HCT116 (cell line): ENCODE data around the gene SLC25A43. TPM values are rescaled to one million over a fixed set of nuclear protein-coding genes. Genes with fewer than 3 reads are reported as not detected.

Experiments
- ATAC-seq: fragments of 200-7000 bp; cut with Tn5 transposase; 2 replicates; pipeline ENCODE4 v1.9.1; 2020; ENCODE audit warnings: mild to moderate bottlenecking, moderate library complexity
- BruUV-seq: library from RNA; stranded (reverse); fragments of 400-500 nt; replicated peaks from 2 replicates; lab custom pipeline; 2021; lab: Mats Ljungman, UMichigan
- CTCF ChIA-PET: fragments of 300-600 bp; sonication (Branson Sonifier 250); formaldehyde crosslinking; loops from one replicate; lab custom pipeline; 2021; ENCODE audit warnings: antibody characterized with exemption; lab: Charles Lee
- POLR2A ChIA-PET: fragments of 300-600, 350-600 bp; sonication (Branson Sonifier 250); formaldehyde crosslinking; loops from one replicate; lab custom pipeline; 2021; ENCODE audit warnings: antibody characterized with exemption; lab: Charles Lee
- RAD21 ChIA-PET, 2 experiments: fragments of 300-600 bp; sonication (Branson Sonifier 250); formaldehyde crosslinking; loops; one replicate each; lab custom pipeline; 2023; ENCODE audit warnings: low total read pairs in 2 of 2; ENCODE audit not compliant: uncharacterized antibody in 2 of 2, unreplicated experiment in 2 of 2, low non-redundant PET in 1 of 2; lab: Charles Lee
- DNase-seq: peaks from one replicate; pipeline ENCODE4 v3.0.0-alpha.2; 2010; ENCODE audit warnings: low read depth, low spot score
- H2AFZ ChIP-seq: fragments of 200-600 bp; shearing (Covaris generic), sonication (generic); 2 replicates; pipeline ENCODE4 v1.6.1; 2017; ENCODE audit warnings: low read depth, mixed run types, mixed read lengths, antibody characterized with exemption, low read length; ENCODE audit not compliant: poor library complexity, severe bottlenecking
- H3K27ac ChIP-seq: 2 replicates; pipeline ENCODE4 v1.5.1; 2012; ENCODE audit warnings: low read depth, low read length
- H3K27me3 ChIP-seq: fragments of 200-600 bp; sonication (generic); 2 replicates; pipeline ENCODE4 v1.6.1; 2016; ENCODE audit warnings: mixed run types, low read length, mixed read lengths; ENCODE audit not compliant: insufficient read depth
- H3K36me3 ChIP-seq, 2 experiments: fragments of 200-500 bp in 1 of 2; fragments of 200-600 bp in 1 of 2; sonication (Bioruptor generic) in 1 of 2; sonication (generic) in 1 of 2; 2 replicates each; pipeline versions ENCODE4 v1.5.1 to v1.6.1; 2014 to 2016; ENCODE audit warnings: low read length in 2 of 2, inconsistent platforms in 1 of 2, mixed read lengths in 1 of 2, mixed run types in 1 of 2; ENCODE audit not compliant: insufficient read depth in 2 of 2, control insufficient read depth in 1 of 2
- H3K4me1 ChIP-seq, 2 experiments: fragments of 200-600 bp in 1 of 2; sonication (generic) in 1 of 2; 2 replicates each; pipeline versions ENCODE4 v1.5.1 to v1.6.1; 2012 to 2017; ENCODE audit warnings: low read length in 2 of 2, inconsistent platforms in 1 of 2, mild to moderate bottlenecking in 1 of 2, mixed read lengths in 1 of 2, mixed run types in 1 of 2, moderate library complexity in 1 of 2; ENCODE audit not compliant: insufficient read depth in 2 of 2, control insufficient read depth in 1 of 2
- H3K4me2 ChIP-seq: fragments of 200-600 bp; sonication (generic); 2 replicates; pipeline ENCODE4 v1.6.1; 2017; ENCODE audit warnings: mixed run types, low read length, mixed read lengths
- H3K4me3 ChIP-seq, 2 experiments: fragments of 200-600 bp in 1 of 2; sonication (generic) in 1 of 2; replicated peaks in 1 of 2; 2 replicates each; pipeline ENCODE4 v1.5.1; 2011 to 2016; ENCODE audit warnings: low read length in 2 of 2, control low read depth in 1 of 2, low read depth in 1 of 2, mild to moderate bottlenecking in 1 of 2, mixed read lengths in 1 of 2, mixed run types in 1 of 2
- H3K79me2 ChIP-seq: fragments of 200-600 bp; sonication (generic); 2 replicates; pipeline ENCODE4 v1.6.1; 2017; ENCODE audit warnings: mild to moderate bottlenecking, mixed run types, low read length, moderate library complexity, mixed read lengths; ENCODE audit not compliant: insufficient read depth
- H3K9ac ChIP-seq: fragments of 200-600 bp; sonication (generic); 2 replicates; pipeline ENCODE4 v1.6.1; 2016; ENCODE audit warnings: low read length, mixed read lengths
- H3K9me2 ChIP-seq: fragments of 200-600 bp; sonication (generic), shearing (Covaris generic); 2 replicates; pipeline ENCODE4 v1.6.1; 2017; ENCODE audit warnings: mixed run types, mild to moderate bottlenecking, moderate library complexity; ENCODE audit not compliant: insufficient read depth
- H3K9me3 ChIP-seq, 2 experiments: fragments of 200-500 bp in 1 of 2; fragments of 200-600 bp in 1 of 2; sonication (Bioruptor generic) in 1 of 2; sonication (generic) in 1 of 2; 2 replicates each; pipeline ENCODE4 v1.6.1; 2014 to 2017; ENCODE audit warnings: low read length in 2 of 2, mixed read lengths in 2 of 2, inconsistent platforms in 1 of 2, low read depth in 1 of 2, mild to moderate bottlenecking in 1 of 2, mixed run types in 1 of 2, moderate library complexity in 1 of 2; ENCODE audit not compliant: control insufficient read depth in 1 of 2, insufficient read depth in 1 of 2
- H4K20me1 ChIP-seq: fragments of 200-600 bp; sonication (generic), shearing (Covaris generic); 2 replicates; pipeline ENCODE4 v1.6.1; 2017; ENCODE audit warnings: mixed run types, mild to moderate bottlenecking, moderate library complexity; ENCODE audit not compliant: insufficient read depth
- TCF7L2 ChIP-seq: IDR thresholded peaks from 2 replicates; pipeline ENCODE4 v1.7.0; 2011; ENCODE audit warnings: borderline replicate concordance, inconsistent platforms; ENCODE audit not compliant: insufficient read depth, insufficient read length; ENCODE audit errors: extremely low read depth
- ZNF274 ChIP-seq: fragments of 200-500 bp; sonication (Bioruptor generic); IDR thresholded peaks from 2 replicates; pipeline ENCODE4 v1.6.1; 2014; ENCODE audit warnings: mild to moderate bottlenecking, low read depth, low read length, inconsistent platforms
- intact Hi-C: fragments of 100-400 bp; cut with micrococcal nuclease; formaldehyde crosslinking; loops from 2 replicates; pipeline ENCODE4 v1.10.0; 2022
- total RNA-seq: library from RNA; stranded (reverse); gene quantifications from one replicate; pipeline ENCODE4 v1.2.1, GENCODE V29; 2021; ENCODE audit not compliant: unreplicated experiment

Gene SLC25A43
- total RNA-seq, 1 experiment from 2014 or later: 14.1 TPM

DNA sequence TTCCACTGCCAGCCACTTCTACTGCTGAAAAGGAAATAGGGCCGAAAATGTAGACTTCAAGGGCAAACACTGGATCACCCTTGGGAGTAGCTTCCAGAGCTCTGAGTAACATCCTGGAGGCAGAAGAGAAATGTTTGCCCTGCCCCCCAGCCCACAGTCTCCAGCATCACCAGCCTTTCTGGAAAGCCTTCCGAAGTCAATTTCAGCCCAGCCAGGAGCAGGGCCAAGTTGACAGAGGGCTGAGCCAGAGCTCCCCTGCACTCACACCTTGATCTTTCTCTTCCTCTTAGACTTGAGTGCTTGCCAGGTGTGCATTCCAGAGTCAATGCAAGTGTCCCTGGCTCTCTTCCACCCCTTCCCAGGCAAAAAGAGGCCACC, 104.3 kb downstream of the SLC25A43 start:
- ChIA-PET CTCF (interaction anchor here (1.0 to 1.8 kb wide), 2 partner anchors 9 to 10 kb away, joined by 3 to 15 read pairs; no protein-coding TSS in a partner anchor), POLR2A (interaction anchor here (0.6 to 1.5 kb wide), 3 partner anchors 9 to 255 kb away, joined by 5 to 6 read pairs (median 5); partner anchors contain the start of gene SOWAHD)
- no TSS peak for BruUV-seq
- peak overlapping the region; percentile 47 for H3K9ac ChIP-seq
- H3K9me2 ChIP-seq: no peaks in the 10 kb centered on the region
- no peaks in the 10 kb centered on the region for H3K79me2 ChIP-seq
- intact Hi-C loops: no loop called here
- peak; percentile 68 for ATAC-seq
- TF ChIP-seq ZNF274 (no peak), TCF7L2 (peak; percentile 33)
- TF ChIP-seq, all 23 proteins: peak for 1
- Histone ChIP-seq H3K9me3 (no peaks in the 10 kb centered on the region), H2AFZ (no peak overlapping the region), H4K20me1 (no peaks in the 10 kb centered on the region), H3K4me3 (peak overlapping the region in 1 of 2 experiments; percentile 18; a peak in 1 of 4 replicates), H3K27me3 (no peaks in the 10 kb centered on the region), H3K4me1 (peaks cover 18 to 41% of the 10 kb centered on the region in 2 experiments), H3K27ac (peak overlapping the region; percentile 79), H3K36me3 (no peaks in the 10 kb centered on the region), H3K4me2 (peak overlapping the region; percentile 72)
- RAD21 ChIA-PET: interaction anchor here (0.9 to 1.7 kb wide), 3 partner anchors 9 to 10 kb away, joined by 3 to 6 read pairs (median 3); no protein-coding TSS in a partner anchor
- DNase-seq: no peak

Other genes starting within 250 kb of the SLC25A43 start
- 81.6 TPM for gene PGRMC1, start 163.1 kb upstream of the SLC25A43 start, total RNA-seq
- gene SLC25A5, start 69.1 kb downstream of the SLC25A43 start, total RNA-seq: 641 TPM
- 28.2 TPM for gene STEEP1, start 166.1 kb downstream of the SLC25A43 start, total RNA-seq
- gene UBE2A, start 175.2 kb downstream of the SLC25A43 start, total RNA-seq: 44.9 TPM
- 22.8 TPM for gene NKRF, start 207.1 kb downstream of the SLC25A43 start, total RNA-seq